Activated T-helper 1 cell treated with anti-CD3 and anti-CD28 coated beads, Interleukin-12 subunit alpha, Interleukin-12 subunit beta, Interleukin-2, Interleukin-4 antibody, amounts not matched to agents 30 ng/mL and 10 ng/mL and 1 ng/mL, durations not matched to agents 14 hours and 24 hours and 36 hours (primary cell): Measurements from ENCODE around the gene DGKH. TPM values are rescaled to one million over a fixed set of nuclear protein-coding genes. Genes with fewer than 3 reads are reported as not detected.
"Not testable (repeated sequence)": the region's sequence is repeated elsewhere in the genome, so short reads cannot be mapped to it uniquely, and the experiment has no call there.

Source experiments
- DNase-seq: peaks from one replicate; pipeline ENCODE4 v3.0.0; 2021; ENCODE audit warnings: low spot score
- H3K27ac Mint-ChIP-seq: one replicate; pipeline ENCODE4 v1.8.0; 2021; ENCODE audit warnings: mild to moderate bottlenecking, mixed read lengths
- H3K27me3 Mint-ChIP-seq: one replicate; pipeline ENCODE4 v1.8.0; 2022; ENCODE audit warnings: mild to moderate bottlenecking, moderate library complexity, mixed read lengths; ENCODE audit not compliant: insufficient read depth
- H3K36me3 Mint-ChIP-seq: one replicate; pipeline ENCODE4 v1.8.0; 2021; ENCODE audit warnings: low read depth, mixed read lengths
- H3K4me1 Mint-ChIP-seq: one replicate; pipeline ENCODE4 v1.8.0; 2021; ENCODE audit warnings: low read depth, mixed read lengths
- H3K4me3 Mint-ChIP-seq: one replicate; pipeline ENCODE4 v1.8.0; 2021; ENCODE audit warnings: mild to moderate bottlenecking, moderate library complexity, mixed read lengths
- H3K9me3 Mint-ChIP-seq: one replicate; pipeline ENCODE4 v1.8.0; 2021; ENCODE audit warnings: mixed read lengths
- intact Hi-C: fragments of 100-400 bp; cut with micrococcal nuclease; formaldehyde crosslinking; loops from one replicate; pipeline ENCODE4 v1.15.1; 2024
- total RNA-seq: library from RNA; stranded (reverse); gene quantifications from 2 replicates; pipeline ENCODE4 v1.2.3, GENCODE V29; 2022

The DGKH gene
- total RNA-seq, 1 donor from 2014 or later, result 13.1 TPM

GRCh38 chr13:42146359-42146758 lies 97.9 kb downstream of the DGKH start:
- Mint-ChIP-seq H3K27ac (no peak overlapping the region), H3K36me3 (peaks cover 24% of the 10 kb centered on the region), H3K27me3 (no peaks in the 10 kb centered on the region), H3K9me3 (peaks cover 3% of the 10 kb centered on the region), H3K4me1 (peaks cover 22% of the 10 kb centered on the region), H3K4me3 (no peak overlapping the region)
- DNase-seq, result no peak
- intact Hi-C loops, result no loop called here

DNA sequence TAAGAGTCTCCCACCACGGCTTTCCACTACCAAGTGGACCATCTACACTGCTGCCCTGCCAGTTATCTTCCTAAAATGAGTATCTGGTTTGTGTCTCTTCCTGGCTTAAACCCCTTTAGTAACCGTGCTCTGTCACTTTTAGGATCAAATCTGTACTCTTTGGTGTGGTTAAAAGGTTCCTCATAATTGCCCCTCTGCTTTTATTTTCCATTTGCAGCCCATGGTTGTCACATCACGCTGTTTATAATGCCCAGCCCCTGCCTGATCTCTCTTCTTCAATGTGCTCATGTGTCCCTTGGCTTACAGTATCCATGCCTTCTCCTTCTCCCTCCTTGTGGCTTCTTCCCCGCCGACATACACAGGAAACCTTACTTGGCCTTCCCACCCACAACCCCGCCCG lies 100.1 kb downstream of the DGKH start:
- no peak overlapping the region for H3K4me3 Mint-ChIP-seq
- intact Hi-C loops, result no loop called here
- no peak overlapping the region for H3K27ac Mint-ChIP-seq
- H3K9me3 Mint-ChIP-seq, result no peaks in the 10 kb centered on the region
- no peaks in the 10 kb centered on the region for H3K27me3 Mint-ChIP-seq
- peaks cover 24% of the 10 kb centered on the region for H3K36me3 Mint-ChIP-seq
- peaks cover 19% of the 10 kb centered on the region for H3K4me1 Mint-ChIP-seq
- DNase-seq, result no peak

GRCh38 chr13:42149136-42149535 lies 100.7 kb downstream of the DGKH start:
- Mint-ChIP-seq H3K4me1 (peaks cover 19% of the 10 kb centered on the region), H3K27ac (no peak overlapping the region), H3K36me3 (peaks cover 24% of the 10 kb centered on the region), H3K4me3 (no peak overlapping the region), H3K27me3 (no peaks in the 10 kb centered on the region), H3K9me3 (no peaks in the 10 kb centered on the region)
- DNase-seq, result no peak
- intact Hi-C loops, result no loop called here

GRCh38 chr13:42151781-42152180 lies 103.3 kb downstream of the DGKH start:
- intact Hi-C loops, result no loop called here
- no peaks in the 10 kb centered on the region for H3K27me3 Mint-ChIP-seq
- H3K36me3 Mint-ChIP-seq, result peaks cover 17% of the 10 kb centered on the region
- no peak for DNase-seq
- no peaks in the 10 kb centered on the region for H3K9me3 Mint-ChIP-seq
- peaks cover 19% of the 10 kb centered on the region for H3K4me1 Mint-ChIP-seq
- no peak overlapping the region for H3K4me3 Mint-ChIP-seq
- H3K27ac Mint-ChIP-seq, result no peak overlapping the region

GRCh38 chr13:42152495-42152894 lies 104.0 kb downstream of the DGKH start:
- intact Hi-C loops, result no loop called here
- Mint-ChIP-seq H3K36me3 (peaks cover 17% of the 10 kb centered on the region), H3K4me1 (peaks cover 19% of the 10 kb centered on the region), H3K27ac (no peak overlapping the region), H3K4me3 (no peak overlapping the region), H3K27me3 (no peaks in the 10 kb centered on the region), H3K9me3 (no peaks in the 10 kb centered on the region)
- DNase-seq, result no peak

DNA sequence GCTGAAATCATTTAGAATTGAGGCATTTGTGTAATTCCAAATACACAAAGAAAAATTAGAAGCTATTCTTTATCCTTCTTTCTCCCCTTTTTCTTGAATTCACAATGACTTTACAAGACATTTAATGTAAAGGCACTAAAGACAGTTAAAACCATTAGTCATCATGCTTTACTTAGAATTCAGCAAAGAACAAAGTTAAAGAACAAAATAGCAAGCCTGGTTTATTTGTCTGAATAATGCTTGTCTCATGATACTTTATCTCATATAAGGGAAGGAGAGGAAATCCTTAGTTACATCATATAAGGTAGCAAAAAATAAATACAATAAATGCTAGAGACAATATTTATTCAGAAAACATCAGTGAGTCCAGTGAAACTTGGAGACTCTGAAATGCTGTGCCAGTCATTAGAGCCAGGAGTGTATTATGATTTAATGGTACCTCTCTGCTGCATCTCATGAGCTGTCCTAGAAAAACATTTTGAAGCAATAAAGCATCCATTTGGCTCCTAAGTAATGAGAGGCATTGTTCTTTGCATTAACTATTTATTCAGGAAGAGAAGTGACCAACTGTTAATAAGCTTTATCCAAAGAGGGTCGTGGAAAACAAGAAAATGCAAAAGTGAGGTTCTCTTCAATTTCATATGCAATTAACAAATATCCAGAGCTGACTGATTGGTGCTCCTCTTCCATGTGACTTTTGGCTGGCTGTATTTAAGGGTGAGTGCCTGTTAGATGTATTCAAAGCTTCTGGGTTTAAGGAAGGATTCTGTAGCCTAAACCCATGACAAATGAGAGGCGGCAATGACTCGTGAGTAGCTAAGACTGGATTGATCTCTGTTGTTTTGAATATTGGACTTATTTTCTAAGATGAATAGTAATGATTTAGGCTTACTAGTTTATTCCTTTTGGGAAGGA lies 105.0 kb downstream of the DGKH start:
- Mint-ChIP-seq H3K27ac (no peak overlapping the region), H3K36me3 (peaks cover 13% of the 10 kb centered on the region), H3K27me3 (no peaks in the 10 kb centered on the region), H3K4me3 (no peak overlapping the region), H3K9me3 (no peaks in the 10 kb centered on the region), H3K4me1 (peaks cover 11% of the 10 kb centered on the region)
- DNase-seq, result no peak
- intact Hi-C loops, result no loop called here

GRCh38 chr13:42155251-42155650 lies 106.8 kb downstream of the DGKH start:
- DNase-seq, result no peak
- no peak overlapping the region for H3K4me3 Mint-ChIP-seq
- H3K27ac Mint-ChIP-seq, result no peak overlapping the region
- intact Hi-C loops, result no loop called here
- H3K4me1 Mint-ChIP-seq, result no peaks in the 10 kb centered on the region
- H3K27me3 Mint-ChIP-seq, result no peaks in the 10 kb centered on the region
- no peaks in the 10 kb centered on the region for H3K9me3 Mint-ChIP-seq
- peaks cover 12% of the 10 kb centered on the region for H3K36me3 Mint-ChIP-seq

DNA sequence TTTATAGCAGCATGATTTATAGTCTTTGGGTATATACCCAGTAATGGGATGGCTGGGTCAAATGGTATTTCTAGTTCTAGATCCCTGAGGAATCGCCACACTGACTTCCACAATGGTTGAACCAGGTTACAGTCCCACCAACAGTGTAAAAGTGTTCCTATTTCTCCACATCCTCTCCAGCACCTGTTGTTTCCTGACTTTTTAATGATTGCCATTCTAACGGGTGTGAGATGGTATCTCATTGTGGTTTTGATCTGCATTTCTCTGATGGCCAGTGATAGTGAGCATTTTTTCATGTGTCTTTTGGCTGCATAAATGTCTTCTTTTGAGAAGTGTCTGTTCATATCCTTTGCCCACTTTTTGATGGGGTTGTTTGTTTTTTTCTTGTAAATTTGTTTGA lies 114.9 kb downstream of the DGKH start:
- H3K36me3 Mint-ChIP-seq, result peaks cover 29% of the 10 kb centered on the region
- H3K27ac Mint-ChIP-seq, H3K4me1 Mint-ChIP-seq, H3K9me3 Mint-ChIP-seq, intact Hi-C loops, H3K4me3 Mint-ChIP-seq, H3K27me3 Mint-ChIP-seq, DNase-seq: not testable (repeated sequence)

GRCh38 chr13:42163910-42164309 lies 115.5 kb downstream of the DGKH start:
- H3K4me3 Mint-ChIP-seq, H3K27me3 Mint-ChIP-seq, H3K4me1 Mint-ChIP-seq, H3K9me3 Mint-ChIP-seq, DNase-seq, intact Hi-C loops, H3K27ac Mint-ChIP-seq: not testable (repeated sequence)
- H3K36me3 Mint-ChIP-seq, result peaks cover 31% of the 10 kb centered on the region

- no peaks in the 10 kb centered on the region for H3K27me3 Mint-ChIP-seq
Observed at GRCh38 chr13:42164557-42165125, 116.2 kb downstream of the DGKH start.

GRCh38 chr13:42168496-42168895 lies 120.0 kb downstream of the DGKH start:
- intact Hi-C loops, result no loop called here
- no peak for DNase-seq
- Mint-ChIP-seq H3K36me3 (peaks cover 23% of the 10 kb centered on the region), H3K4me3 (no peak overlapping the region), H3K27me3 (no peaks in the 10 kb centered on the region), H3K27ac (no peak overlapping the region), H3K4me1 (no peaks in the 10 kb centered on the region), H3K9me3 (no peaks in the 10 kb centered on the region)

More at GRCh38 chr13:42164557-42165125, 116.2 kb downstream of the DGKH start:
- H3K9me3 Mint-ChIP-seq, result no peaks in the 10 kb centered on the region
- no peaks in the 10 kb centered on the region for H3K4me1 Mint-ChIP-seq
- intact Hi-C loops, result no loop called here
- no peak for DNase-seq
- H3K27ac Mint-ChIP-seq, result no peak overlapping the region
- peaks cover 35% of the 10 kb centered on the region for H3K36me3 Mint-ChIP-seq
- H3K4me3 Mint-ChIP-seq, result no peak overlapping the region

- H3K4me3 Mint-ChIP-seq, result no peak overlapping the region
- H3K27me3 Mint-ChIP-seq, result no peaks in the 10 kb centered on the region
- H3K9me3 Mint-ChIP-seq, result no peaks in the 10 kb centered on the region
- peaks cover 31% of the 10 kb centered on the region for H3K36me3 Mint-ChIP-seq
- no peak for DNase-seq
- intact Hi-C loops, result no loop called here
- no peak overlapping the region for H3K27ac Mint-ChIP-seq
- no peaks in the 10 kb centered on the region for H3K4me1 Mint-ChIP-seq
Observed at GRCh38 chr13:42170029-42170428, 121.6 kb downstream of the DGKH start.

- Mint-ChIP-seq H3K36me3 (peaks cover 26% of the 10 kb centered on the region), H3K4me1 (no peaks in the 10 kb centered on the region), H3K9me3 (no peaks in the 10 kb centered on the region), H3K4me3 (no peak overlapping the region), H3K27me3 (no peaks in the 10 kb centered on the region), H3K27ac (no peak overlapping the region)
- intact Hi-C loops, result no loop called here
- no peak for DNase-seq
Observed at GRCh38 chr13:42173789-42174343, 125.4 kb downstream of the DGKH start.
